Activated CD8-positive, alpha-beta memory T cell treated with anti-CD3 and anti-CD28 coated beads for 48 hours (primary cell): ENCODE results near the gene TRMT2A.
A peak's percentile ranks its signal among the peaks of the same experiment; 100 is the strongest.
"Not testable (repeated sequence)": the region's sequence is repeated elsewhere in the genome, so short reads cannot be mapped to it uniquely, and the experiment has no call there.

ENCODE experiments used
- DNase-seq, 3 experiments: peaks; one replicate each; pipeline ENCODE4 v3.0.0-alpha.2; 2020; ENCODE audit warnings: low read depth in 2 of 3, low spot score in 2 of 3

Gene TRMT2A

GRCh38 chr22:20116951-20117632 lies at the start of gene TRMT2A:
TRMT2A (minus strand) TSS chr22:20117226; CDS start chr22:20116906, 320 bp downstream.
- DNase-seq = peak; percentile 90 to 98 (median 95)

- DNase-seq = no peak
Observed at GRCh38 chr22:20166703-20167102, 49.7 kb upstream of the TRMT2A start.

- DNase-seq = no peak
Observed at GRCh38 chr22:20165913-20166312, 48.9 kb upstream of the TRMT2A start.

- DNase-seq = no peak
Observed at GRCh38 chr22:20165421-20165820, 48.4 kb upstream of the TRMT2A start.

- no peak for DNase-seq
Observed at GRCh38 chr22:20164863-20165262, 47.8 kb upstream of the TRMT2A start.

- DNase-seq = no peak
Observed at GRCh38 chr22:20160041-20160440, 43.0 kb upstream of the TRMT2A start.

- DNase-seq = not testable (repeated sequence)
Observed at GRCh38 chr22:20159531-20159930, 42.5 kb upstream of the TRMT2A start.

GRCh38 chr22:20159076-20159475 lies 42.0 kb upstream of the TRMT2A start:
- DNase-seq = no peak

GRCh38 chr22:20158391-20159036 lies 41.5 kb upstream of the TRMT2A start:
- DNase-seq = no peak

GRCh38 chr22:20157430-20158183 lies 40.6 kb upstream of the TRMT2A start:
- no peak for DNase-seq

- DNase-seq = peak; percentile 61 to 99 (median 98)
Observed at GRCh38 chr22:20156611-20157429, 39.8 kb upstream of the TRMT2A start.

GRCh38 chr22:20156042-20156389 lies 39.0 kb upstream of the TRMT2A start:
- no peak for DNase-seq

GRCh38 chr22:20155330-20156041 lies 38.5 kb upstream of the TRMT2A start:
- no peak for DNase-seq

- no peak for DNase-seq
Observed at GRCh38 chr22:20154602-20155187, 37.7 kb upstream of the TRMT2A start.

GRCh38 chr22:20153945-20154344 lies 36.9 kb upstream of the TRMT2A start:
- DNase-seq = no peak

GRCh38 chr22:20152464-20152890 lies 35.5 kb upstream of the TRMT2A start:
- no peak for DNase-seq

- DNase-seq = no peak
Observed at GRCh38 chr22:20151276-20151588, 34.2 kb upstream of the TRMT2A start.

GRCh38 chr22:20150381-20151275 lies 33.6 kb upstream of the TRMT2A start, which contains the start of gene CCDC188:
CCDC188 (minus strand) TSS chr22:20151055; CDS start chr22:20150986, 69 bp downstream.
- no peak for DNase-seq
